Stimulated activated naive CD8-positive, alpha-beta T cell treated with anti-CD3 and anti-CD28 coated beads, Interleukin-15, amount 100 ng/mL, for 72 hours (primary cell): Measurements from ENCODE around the gene FKBP5.
"Not testable (repeated sequence)": the region's sequence is repeated elsewhere in the genome, so short reads cannot be mapped to it uniquely, and the experiment has no call there.

ENCODE experiments used
- ATAC-seq: fragments of 150-1000 bp; cut with Tn5 transposase; 2 replicates; pipeline ENCODE4 v1.10.0; 2021; ENCODE audit warnings: mild to moderate bottlenecking, moderate library complexity
- DNase-seq, 2 donors: peaks; one replicate each; pipeline ENCODE4 v3.0.0; 2021 to 2022
- H3K27ac Mint-ChIP-seq, 2 donors: one replicate each; pipeline ENCODE4 v1.8.0; 2022; ENCODE audit warnings: mild to moderate bottlenecking in 2 of 2, mixed read lengths in 2 of 2, moderate library complexity in 2 of 2
- H3K27me3 Mint-ChIP-seq: one replicate; pipeline ENCODE4 v1.8.0; 2022; ENCODE audit warnings: mixed read lengths
- H3K4me1 Mint-ChIP-seq: one replicate; pipeline ENCODE4 v1.8.0; 2022; ENCODE audit warnings: mild to moderate bottlenecking, mixed read lengths
- H3K4me3 Mint-ChIP-seq, 2 donors: one replicate each; pipeline ENCODE4 v1.8.0; 2022; ENCODE audit warnings: mild to moderate bottlenecking in 2 of 2, mixed read lengths in 2 of 2, moderate library complexity in 1 of 2
- H3K9me3 Mint-ChIP-seq, 2 donors: one replicate each; pipeline ENCODE4 v1.8.0; 2022; ENCODE audit warnings: mixed read lengths in 2 of 2

The FKBP5 gene

DNA sequence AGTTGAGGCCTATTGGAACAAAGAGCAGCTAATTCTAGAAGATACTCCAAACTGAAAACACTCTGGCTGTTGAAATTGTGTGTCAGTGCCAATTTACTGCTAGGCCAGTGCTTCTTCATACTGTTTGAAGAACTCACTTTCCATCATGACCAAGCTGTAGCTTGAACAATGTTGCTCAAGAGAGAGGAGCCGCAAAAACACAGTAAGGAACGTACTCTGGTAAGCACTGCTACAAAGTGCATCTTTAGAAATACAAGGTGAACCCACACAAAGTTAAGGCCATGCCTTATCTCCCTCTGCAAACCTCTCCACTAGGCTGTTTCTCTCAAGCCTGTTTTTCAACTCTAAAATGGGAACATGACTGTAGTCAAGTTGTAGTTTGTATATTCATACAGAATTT lies 101.5 kb downstream of the FKBP5 start:
- no peak overlapping the region for H3K27ac Mint-ChIP-seq
- no peak overlapping the region for H3K4me3 Mint-ChIP-seq
- ATAC-seq (no peak), DNase-seq (no peak)
- peaks cover 80% of the 10 kb centered on the region for H3K4me1 Mint-ChIP-seq
- no peaks in the 10 kb centered on the region for H3K9me3 Mint-ChIP-seq
- no peaks in the 10 kb centered on the region for H3K27me3 Mint-ChIP-seq

- ATAC-seq (no peak), DNase-seq (no peak)
- Mint-ChIP-seq H3K4me3 (no peak overlapping the region), H3K27me3 (no peaks in the 10 kb centered on the region), H3K4me1 (peaks cover 80% of the 10 kb centered on the region), H3K9me3 (no peaks in the 10 kb centered on the region), H3K27ac (peak overlapping the region; percentile 48 to 57)
Measured at GRCh38 chr6:35586542-35586941, 102.2 kb downstream of the FKBP5 start.

DNA sequence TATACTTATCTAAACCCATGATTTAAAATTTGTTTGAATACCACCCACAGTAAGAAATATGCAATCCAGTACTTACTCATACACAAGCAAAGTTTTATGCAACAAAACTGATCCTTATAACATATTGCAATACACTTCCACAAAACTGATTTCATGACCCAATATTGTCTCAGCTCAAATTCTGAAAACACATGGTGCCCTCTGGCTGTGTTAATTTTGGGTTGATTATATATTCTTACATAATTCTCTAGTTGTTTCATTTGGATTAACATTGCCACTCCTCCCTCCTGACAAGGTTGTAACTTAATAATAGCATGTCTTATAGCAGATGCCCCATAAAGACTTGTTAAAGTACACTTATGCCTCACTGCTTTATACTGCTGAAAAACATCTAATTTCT lies 103.1 kb downstream of the FKBP5 start:
- Mint-ChIP-seq H3K4me1 (peaks cover 76% of the 10 kb centered on the region), H3K9me3 (no peaks in the 10 kb centered on the region), H3K27me3 (no peaks in the 10 kb centered on the region), H3K4me3 (no peak overlapping the region), H3K27ac (peak overlapping the region in 1 of 2 donors; percentile 44)
- DNase-seq = no peak
- no peak for ATAC-seq

DNA sequence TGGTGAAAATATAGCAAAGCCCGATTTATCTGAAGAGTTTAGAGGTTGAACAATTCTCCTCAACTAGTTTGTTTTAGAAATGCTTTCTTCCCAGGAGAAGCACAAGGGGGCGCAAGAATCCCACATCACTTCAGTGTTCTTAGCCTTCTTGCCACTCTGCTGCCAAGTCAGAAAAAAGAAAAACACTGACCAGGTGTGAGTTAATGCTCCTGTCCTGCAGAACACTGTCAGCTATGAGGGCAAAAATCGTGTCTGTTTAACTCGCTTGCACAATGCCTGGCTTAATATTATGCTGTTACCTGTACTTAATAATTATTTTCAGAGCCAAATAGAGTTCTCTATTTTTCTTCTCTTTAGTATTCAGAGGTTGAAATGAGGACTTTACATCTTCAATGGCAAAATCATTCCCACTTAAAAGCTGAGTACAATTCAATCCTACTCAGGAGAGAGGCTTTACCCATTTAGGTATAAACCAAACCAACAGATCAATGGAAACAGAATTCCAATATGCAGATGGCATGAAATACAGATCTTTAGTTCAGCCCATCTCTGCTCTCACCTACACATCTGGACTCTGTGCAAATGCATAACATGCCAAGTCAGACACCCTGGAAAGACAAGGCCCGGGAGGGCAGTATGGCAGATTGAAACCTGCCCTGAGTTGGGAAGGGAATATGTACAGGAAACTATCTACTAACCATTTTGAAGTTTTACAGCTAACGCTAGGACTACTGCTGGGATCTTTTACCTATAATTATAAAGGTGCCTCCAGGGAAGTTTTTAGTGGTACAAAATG lies 104.6 kb downstream of the FKBP5 start:
- DNase-seq = peak; percentile 64 to 65
- Mint-ChIP-seq H3K27me3 (no peaks in the 10 kb centered on the region), H3K4me3 (no peak overlapping the region), H3K4me1 (peaks cover 66% of the 10 kb centered on the region), H3K9me3 (no peaks in the 10 kb centered on the region), H3K27ac (peak overlapping the region; percentile 12 to 17)
- ATAC-seq = peak; percentile 74

DNA sequence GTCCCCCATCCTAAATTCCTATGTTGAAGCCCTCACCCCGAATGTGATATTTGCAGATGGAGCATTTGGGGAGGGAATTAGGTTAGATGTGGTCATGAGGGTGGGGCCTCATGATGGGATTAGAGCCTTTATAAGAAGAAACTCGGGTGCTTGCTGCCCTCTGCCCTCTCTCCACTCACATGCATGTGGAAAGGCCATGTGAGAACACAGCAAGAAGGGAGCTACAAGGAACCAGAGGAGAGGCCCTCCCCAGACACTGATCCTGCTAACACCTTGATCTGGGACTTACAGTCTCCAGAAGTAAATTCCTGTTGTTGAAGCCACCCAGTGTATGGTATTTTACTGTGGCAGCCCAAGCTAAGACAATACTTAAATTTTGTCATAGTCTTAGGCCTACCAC lies 106.4 kb downstream of the FKBP5 start:
- Mint-ChIP-seq H3K4me1 (peaks cover 54% of the 10 kb centered on the region), H3K9me3 (no peaks in the 10 kb centered on the region), H3K27ac (no peak overlapping the region), H3K27me3 (no peaks in the 10 kb centered on the region), H3K4me3 (no peak overlapping the region)
- ATAC-seq (no peak), DNase-seq (no peak)

DNA sequence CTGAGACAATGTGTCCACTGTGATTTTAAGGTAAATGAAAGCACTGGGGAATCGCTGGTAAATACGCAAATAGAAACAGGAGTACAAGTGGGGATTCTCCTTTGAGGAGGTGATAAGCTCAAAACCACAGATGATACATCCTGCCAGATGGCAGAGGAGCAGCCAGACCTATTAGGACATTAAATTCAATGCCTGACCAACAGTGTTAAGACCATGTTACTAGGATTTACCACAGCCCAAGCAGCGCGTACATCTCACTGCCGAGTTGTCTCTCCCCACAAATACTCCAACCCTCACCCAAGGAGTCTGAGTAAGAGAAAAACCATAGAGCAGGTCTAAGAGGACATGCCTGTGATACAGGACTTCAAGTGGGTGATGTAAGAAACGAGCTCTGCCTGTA lies 107.1 kb downstream of the FKBP5 start:
- H3K9me3 Mint-ChIP-seq = no peaks in the 10 kb centered on the region
- peaks cover 47% of the 10 kb centered on the region for H3K4me1 Mint-ChIP-seq
- ATAC-seq = peak; percentile 62
- no peak overlapping the region for H3K4me3 Mint-ChIP-seq
- no peaks in the 10 kb centered on the region for H3K27me3 Mint-ChIP-seq
- H3K27ac Mint-ChIP-seq = peak overlapping the region; percentile 42 to 85
- no peak for DNase-seq

GRCh38 chr6:35580836-35581235 lies 107.9 kb downstream of the FKBP5 start:
- DNase-seq = no peak
- no peak overlapping the region for H3K4me3 Mint-ChIP-seq
- no peak for ATAC-seq
- no peaks in the 10 kb centered on the region for H3K9me3 Mint-ChIP-seq
- H3K4me1 Mint-ChIP-seq = peaks cover 39% of the 10 kb centered on the region
- H3K27ac Mint-ChIP-seq = no peak overlapping the region
- no peaks in the 10 kb centered on the region for H3K27me3 Mint-ChIP-seq

DNA sequence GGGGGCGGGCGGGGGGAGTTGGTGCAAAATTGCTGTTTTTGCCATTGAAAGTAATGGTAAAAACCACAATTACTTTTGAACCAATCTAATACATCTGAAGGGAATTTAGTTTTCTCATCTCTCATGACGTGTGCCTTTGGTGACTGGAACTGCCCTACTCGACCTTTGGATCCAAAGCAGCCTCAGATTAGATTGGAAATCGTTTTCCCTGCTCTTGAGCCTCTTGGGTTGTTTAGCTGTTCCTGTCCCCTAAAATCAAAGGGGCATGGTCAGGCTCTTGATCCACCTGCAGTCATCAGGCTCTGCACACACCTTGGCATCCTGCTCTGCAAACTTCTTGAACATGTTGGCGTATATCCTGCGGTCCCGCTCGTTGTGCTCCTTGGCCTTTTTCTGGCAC lies 112.0 kb downstream of the FKBP5 start:
- Mint-ChIP-seq H3K9me3 (no peaks in the 10 kb centered on the region), H3K4me1 (peaks cover 5% of the 10 kb centered on the region), H3K4me3 (no peak overlapping the region), H3K27ac (peak overlapping the region in 1 of 2 donors; percentile 68), H3K27me3 (no peaks in the 10 kb centered on the region)
- DNase-seq = no peak
- no peak for ATAC-seq

DNA sequence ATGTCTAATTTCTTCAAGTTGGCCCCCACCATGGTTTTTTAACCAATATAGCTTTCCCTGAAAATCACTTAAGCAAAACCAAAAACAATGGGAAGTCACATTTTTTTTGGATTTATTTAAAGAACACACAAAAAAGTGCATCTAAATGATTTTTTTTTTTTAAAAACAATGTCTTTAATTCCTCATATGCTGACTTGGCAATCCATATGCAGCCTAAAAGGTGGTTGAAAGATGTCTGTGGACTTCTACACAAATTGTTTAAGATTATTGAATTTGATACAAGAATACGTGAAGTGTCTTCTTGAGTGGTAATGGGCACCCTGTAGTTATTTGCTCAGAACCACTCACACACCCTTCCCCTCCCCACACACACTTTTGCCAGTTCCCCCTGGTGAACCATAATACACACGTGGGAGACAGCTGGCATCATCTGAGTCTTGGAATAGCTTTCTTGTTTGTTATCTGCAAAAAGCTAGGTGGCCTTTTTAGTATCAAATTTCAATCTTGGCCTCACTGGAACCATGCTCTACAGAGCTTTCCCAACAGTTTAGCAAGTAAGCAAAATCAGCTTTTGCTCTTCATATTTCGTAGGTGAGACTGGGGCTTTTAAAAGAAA lies 115.1 kb downstream of the FKBP5 start:
- Mint-ChIP-seq H3K4me1 (no peaks in the 10 kb centered on the region), H3K27ac (no peak overlapping the region)
- DNase-seq = no peak

GRCh38 chr6:35570885-35571330 lies 117.8 kb downstream of the FKBP5 start:
- peak overlapping the region in 1 of 2 donors; percentile 48 for H3K27ac Mint-ChIP-seq
- not testable (repeated sequence) for H3K9me3 Mint-ChIP-seq, H3K4me3 Mint-ChIP-seq, ATAC-seq, H3K27me3 Mint-ChIP-seq, H3K4me1 Mint-ChIP-seq, DNase-seq

More for the DNA sequence above, 115.1 kb downstream of the FKBP5 start:
- Mint-ChIP-seq H3K9me3 (no peaks in the 10 kb centered on the region), H3K4me3 (no peak overlapping the region), H3K27me3 (no peaks in the 10 kb centered on the region)
- no peak for ATAC-seq

DNA sequence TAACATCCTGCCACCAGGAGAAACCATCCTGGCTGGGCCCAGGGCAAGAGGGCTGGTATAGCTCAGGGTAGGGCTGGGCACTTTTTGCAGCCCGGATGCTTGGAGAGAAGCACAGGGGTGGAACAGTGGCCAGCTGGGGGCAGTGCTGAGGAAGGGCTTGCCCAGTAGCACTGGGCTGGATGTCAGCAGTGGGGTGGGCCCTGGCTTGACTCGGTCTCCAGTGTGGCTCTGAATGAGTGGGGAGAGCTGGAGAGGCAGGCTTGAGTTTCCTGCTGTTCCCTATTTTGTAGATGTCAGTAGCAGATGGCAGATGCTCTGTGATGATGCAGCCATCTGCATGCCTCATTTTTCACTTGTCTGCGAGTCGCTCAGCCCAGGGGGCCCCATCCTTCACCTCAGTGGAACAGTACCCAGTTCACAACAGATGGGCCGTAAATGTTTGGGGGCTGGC lies 119.7 kb downstream of the FKBP5 start:
- Mint-ChIP-seq H3K9me3 (no peaks in the 10 kb centered on the region), H3K27ac (peak overlapping the region in 1 of 2 donors; percentile 45), H3K4me1 (no peaks in the 10 kb centered on the region), H3K4me3 (no peak overlapping the region), H3K27me3 (no peaks in the 10 kb centered on the region)
- peak in 1 of 2 donors; percentile 19 for DNase-seq
- ATAC-seq = peak; percentile 82

- Mint-ChIP-seq H3K9me3 (no peaks in the 10 kb centered on the region), H3K4me3 (no peak overlapping the region), H3K4me1 (no peaks in the 10 kb centered on the region), H3K27ac (peak overlapping the region in 1 of 2 donors; percentile 48), H3K27me3 (no peaks in the 10 kb centered on the region)
- no peak for ATAC-seq
- DNase-seq = no peak
Measured at GRCh38 chr6:35566794-35567193, 121.9 kb downstream of the FKBP5 start.

DNA sequence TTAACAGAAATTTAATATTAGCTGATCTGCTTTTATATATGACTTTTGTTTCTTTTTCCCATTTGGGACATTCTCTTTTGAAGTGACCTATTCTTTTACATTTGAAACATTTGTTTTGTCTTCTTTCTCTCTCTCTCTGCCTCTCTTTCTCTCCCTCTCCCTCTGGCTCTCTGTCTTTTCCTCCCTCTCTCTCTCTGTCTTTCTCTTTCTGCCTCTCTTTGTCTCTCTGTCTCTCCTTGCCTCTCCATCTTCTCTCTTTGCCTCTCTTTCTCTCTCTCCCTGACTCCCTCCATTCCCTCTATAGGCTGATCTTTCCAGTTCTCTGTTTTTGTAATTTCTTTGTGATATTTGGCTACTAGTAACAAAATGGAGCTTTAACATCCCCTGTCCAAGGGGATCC lies 124.0 kb downstream of the FKBP5 start:
- Mint-ChIP-seq H3K27me3 (no peaks in the 10 kb centered on the region), H3K27ac (no peak overlapping the region), H3K4me3 (no peak overlapping the region), H3K9me3 (no peaks in the 10 kb centered on the region), H3K4me1 (no peaks in the 10 kb centered on the region)
- no peak for ATAC-seq
- DNase-seq = no peak

DNA sequence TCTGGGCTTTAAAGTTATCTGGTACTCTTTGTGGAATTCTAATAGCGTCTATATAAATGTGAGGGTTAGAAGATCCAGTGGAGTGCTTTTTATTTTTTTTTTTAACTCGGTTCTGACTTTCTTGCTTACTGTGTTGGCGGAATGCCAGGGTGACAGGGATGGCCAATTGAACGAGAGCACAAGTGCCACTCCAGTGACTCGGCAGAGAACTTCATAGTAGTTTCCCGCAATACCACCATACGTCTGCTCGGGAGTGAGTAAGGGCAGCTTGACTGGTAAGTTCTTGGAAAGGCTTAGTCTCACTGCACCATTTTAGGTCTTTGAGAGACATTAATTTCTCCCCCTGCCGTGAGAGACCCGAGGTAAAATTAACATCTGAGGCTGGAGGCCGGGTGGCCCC lies 126.7 kb downstream of the FKBP5 start:
- ATAC-seq (no peak), DNase-seq (no peak)
- no peak overlapping the region for H3K27ac Mint-ChIP-seq
- H3K4me3 Mint-ChIP-seq = no peak overlapping the region
- no peaks in the 10 kb centered on the region for H3K9me3 Mint-ChIP-seq
- no peaks in the 10 kb centered on the region for H3K4me1 Mint-ChIP-seq
- H3K27me3 Mint-ChIP-seq = no peaks in the 10 kb centered on the region

- Mint-ChIP-seq H3K27me3 (no peaks in the 10 kb centered on the region), H3K4me1 (no peaks in the 10 kb centered on the region), H3K9me3 (no peaks in the 10 kb centered on the region)
Measured at GRCh38 chr6:35561113-35561512, 127.6 kb downstream of the FKBP5 start.

DNA sequence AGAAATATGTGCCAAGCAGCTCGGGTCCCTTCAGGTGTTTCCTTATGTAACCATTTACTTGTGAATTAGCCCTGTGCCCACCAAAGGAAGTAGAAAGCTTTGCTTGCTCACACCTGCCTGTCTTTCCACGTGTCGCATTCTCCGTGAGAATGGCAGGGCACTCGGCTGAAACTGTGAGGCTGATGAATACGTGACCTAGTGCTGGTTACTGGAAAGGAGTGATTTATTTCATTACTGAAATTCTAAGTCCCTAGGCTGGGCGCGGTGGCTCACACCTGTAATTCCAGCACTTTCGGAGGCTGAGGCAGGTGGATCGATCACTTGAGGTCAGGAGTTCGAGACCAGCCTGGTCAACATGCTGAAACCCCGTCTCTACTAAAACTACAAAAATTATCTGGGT lies 130.1 kb downstream of the FKBP5 start:
- Mint-ChIP-seq H3K4me3 (no peak overlapping the region), H3K4me1 (no peaks in the 10 kb centered on the region), H3K9me3 (no peaks in the 10 kb centered on the region), H3K27me3 (no peaks in the 10 kb centered on the region), H3K27ac (no peak overlapping the region)
- ATAC-seq (no peak), DNase-seq (no peak)

More at GRCh38 chr6:35561113-35561512, 127.6 kb downstream of the FKBP5 start:
- no peak for DNase-seq
- ATAC-seq = no peak
- no peak overlapping the region for H3K27ac Mint-ChIP-seq
- no peak overlapping the region for H3K4me3 Mint-ChIP-seq
